Uterus (tissue), 4 donors: ENCODE data around the gene VWA8. TPM values are rescaled to one million over a fixed set of nuclear protein-coding genes. Genes with fewer than 3 reads are reported as not detected.

Experiments used
- DNase-seq, 2 donors: peaks; one replicate each; pipeline ENCODE4 v3.0.0-alpha.2; 2019 to 2020
- H3K27ac ChIP-seq, 2 donors: fragments of 200-600 bp; sonication (generic); 1 replicate in 1 of 2; 2 replicates in 1 of 2; pipeline ENCODE4 v1.5.1; 2016 to 2018
- H3K27me3 ChIP-seq, 2 donors: fragments of 200-600 bp; sonication (generic); one replicate each; pipeline ENCODE4 v1.5.1; 2018 to 2019; ENCODE audit warnings: control low read depth in 1 of 2
- H3K36me3 ChIP-seq, 2 donors: fragments of 200-600 bp; sonication (generic); one replicate each; pipeline ENCODE4 v1.5.1; 2019; ENCODE audit warnings: control low read depth in 1 of 2
- H3K4me1 ChIP-seq, 2 donors: fragments of 200-600 bp; sonication (generic); one replicate each; pipeline ENCODE4 v1.5.1; 2018 to 2019; ENCODE audit warnings: control low read depth in 1 of 2
- H3K4me3 ChIP-seq, 2 donors: fragments of 200-600 bp; sonication (generic); 1 replicate in 1 of 2; 2 replicates in 1 of 2; pipeline ENCODE4 v1.5.1; 2018 to 2019; ENCODE audit warnings: mild to moderate bottlenecking in 1 of 2
- H3K9me3 ChIP-seq, 2 donors: fragments of 200-600 bp; sonication (generic); one replicate each; pipeline ENCODE4 v1.5.1; 2019; ENCODE audit warnings: control low read depth in 1 of 2
- CTCF ChIP-seq, 4 experiments: fragments of 200-600 bp in 2 of 4; fragments of 450-650 bp in 2 of 4; sonication (generic) in 2 of 4; IDR thresholded peaks; one replicate each; pipeline ENCODE4 v1.5.1; 2016 to 2019; ENCODE audit warnings: antibody characterized with exemption in 4 of 4, mild to moderate bottlenecking in 2 of 4, moderate library complexity in 1 of 4
- POLR2A ChIP-seq, 2 donors: fragments of 450-650 bp; IDR thresholded peaks; one replicate each; pipeline ENCODE4 v1.6.1; 2016; ENCODE audit warnings: antibody characterized with exemption in 2 of 2, mild to moderate bottlenecking in 1 of 2, moderate library complexity in 1 of 2
- intact Hi-C: fragments of 100-400 bp; cut with DNase I; formaldehyde crosslinking; loops from one replicate; pipeline ENCODE4 v1.15.1; 2023; ENCODE audit warnings: low total_unique reads
- total RNA-seq, 4 donors: library from RNA; depleted of rRNA in 3 of 4; stranded (reverse); fragments of >200 nt in 3 of 4; gene quantifications; one replicate each; pipeline versions ENCODE4 v1.1.0 to v1.2.4, GENCODE V29; 2014 to 2023
- donor health status: DM: yes; HTN: yes; CAD: no.

VWA8 gene
- total RNA-seq, 4 donors from 2014 or later, result 25.6 to 59.7 (median 37.5) TPM

- no peak for DNase-seq
- H3K4me3 ChIP-seq, result no peak overlapping the region
- TF ChIP-seq CTCF (IDR thresholded peaks at IDR 0.05), result no peak
- TF ChIP-seq POLR2A (IDR thresholded peaks at IDR 0.05), result no peak
These were observed 33.8 kb upstream of the VWA8 start for GRCh38 chr13:41994696-41995095.

GRCh38 chr13:41991936-41992335 is 31.0 kb upstream of the VWA8 start:
- intact Hi-C loops, result no loop called here
- TF ChIP-seq POLR2A (IDR thresholded peaks at IDR 0.05) (no peak), CTCF (IDR thresholded peaks at IDR 0.05) (no peak)
- H3K4me3 ChIP-seq, result no peak overlapping the region
- no peaks in the 10 kb centered on the region for H3K4me1 ChIP-seq
- no peaks in the 10 kb centered on the region for H3K9me3 ChIP-seq
- H3K27ac ChIP-seq, result no peak overlapping the region
- no peaks in the 10 kb centered on the region for H3K36me3 ChIP-seq
- DNase-seq, result no peak
- H3K27me3 ChIP-seq, result no peaks in the 10 kb centered on the region

More at GRCh38 chr13:41994696-41995095, 33.8 kb upstream of the VWA8 start:
- intact Hi-C loops, result no loop called here
- Histone ChIP-seq H3K36me3 (no peaks in the 10 kb centered on the region), H3K27ac (no peak overlapping the region), H3K9me3 (no peaks in the 10 kb centered on the region), H3K27me3 (no peaks in the 10 kb centered on the region), H3K4me1 (no peaks in the 10 kb centered on the region)

- Histone ChIP-seq H3K4me1 (no peaks in the 10 kb centered on the region), H3K27ac (no peak overlapping the region), H3K27me3 (no peaks in the 10 kb centered on the region), H3K4me3 (no peak overlapping the region), H3K36me3 (no peaks in the 10 kb centered on the region), H3K9me3 (no peaks in the 10 kb centered on the region)
- no peak for DNase-seq
- TF ChIP-seq CTCF (IDR thresholded peaks at IDR 0.05) (no peak), POLR2A (IDR thresholded peaks at IDR 0.05) (no peak)
- intact Hi-C loops, result no loop called here
These were observed 27.3 kb upstream of the VWA8 start for GRCh38 chr13:41988244-41988643.

- no peaks in the 10 kb centered on the region for H3K36me3 ChIP-seq
- DNase-seq, result no peak
- no peaks in the 10 kb centered on the region for H3K27me3 ChIP-seq
- no peaks in the 10 kb centered on the region for H3K4me1 ChIP-seq
- H3K4me3 ChIP-seq, result no peak overlapping the region
- H3K9me3 ChIP-seq, result no peaks in the 10 kb centered on the region
- H3K27ac ChIP-seq, result no peak overlapping the region
- intact Hi-C loops, result no loop called here
- TF ChIP-seq CTCF (IDR thresholded peaks at IDR 0.05) (no peak), POLR2A (IDR thresholded peaks at IDR 0.05) (no peak)
These were observed 25.0 kb upstream of the VWA8 start for GRCh38 chr13:41985788-41986508.

- Histone ChIP-seq H3K27me3 (no peaks in the 10 kb centered on the region), H3K27ac (no peak overlapping the region), H3K9me3 (no peaks in the 10 kb centered on the region), H3K4me3 (no peak overlapping the region), H3K4me1 (no peaks in the 10 kb centered on the region), H3K36me3 (no peaks in the 10 kb centered on the region)
- TF ChIP-seq POLR2A (IDR thresholded peaks at IDR 0.05) (no peak), CTCF (IDR thresholded peaks at IDR 0.05) (no peak)
- intact Hi-C loops, result no loop called here
- DNase-seq, result no peak
These were observed 21.2 kb upstream of the VWA8 start for GRCh38 chr13:41981951-41982715.
